Left lung (tissue), 10 donors: ENCODE data around the gene CLDN19. TPM values are rescaled to one million over a fixed set of nuclear protein-coding genes. Genes with fewer than 3 reads are reported as not detected.
"Not testable (repeated sequence)": the region's sequence is repeated elsewhere in the genome, so short reads cannot be mapped to it uniquely, and the experiment has no call there.

Experiments used
- ATAC-seq: fragments of 200-7000 bp; cut with Tn5 transposase; one replicate; pipeline ENCODE4 v1.9.1; 2020; ENCODE audit warnings: moderate library complexity
- DNase-seq, 4 donors: peaks; one replicate each; pipeline ENCODE4 v3.0.0-alpha.2; 2013 to 2020
- H3K27ac ChIP-seq, 2 donors: fragments of 200-600 bp; sonication (generic) in 1 of 2; one replicate each; pipeline versions ENCODE4 v1.5.0 to v1.8.0; 2020 to 2021
- H3K27me3 ChIP-seq, 2 donors: fragments of 200-600 bp; sonication (generic) in 1 of 2; one replicate each; pipeline versions ENCODE4 v1.5.0 to v1.8.0; 2020 to 2021
- H3K36me3 ChIP-seq, 2 donors: fragments of 200-600 bp; sonication (generic) in 1 of 2; one replicate each; pipeline versions ENCODE4 v1.5.0 to v1.8.0; 2020 to 2021
- H3K4me1 ChIP-seq, 2 donors: fragments of 200-600 bp; one replicate each; pipeline ENCODE4 v1.8.0; 2021
- H3K4me3 ChIP-seq, 2 donors: fragments of 200-600 bp; sonication (generic) in 1 of 2; one replicate each; pipeline versions ENCODE4 v1.5.0 to v1.8.0; 2020 to 2021; ENCODE audit warnings: mild to moderate bottlenecking in 1 of 2
- H3K9me3 ChIP-seq, 2 donors: fragments of 200-600 bp; sonication (generic) in 1 of 2; one replicate each; pipeline versions ENCODE4 v1.5.0 to v1.8.0; 2020 to 2021
- intact Hi-C, 2 donors: fragments of 100-400 bp; cut with DNase I; formaldehyde crosslinking; loops; one replicate each; pipeline versions ENCODE4 v1.11.2 to v1.14.2; 2022
- polyA plus RNA-seq, 6 donors: library from polyadenylated mRNA; unstranded; fragments of 120-200 nt; gene quantifications; one replicate each; pipeline ENCODE4 v1.2.1, GENCODE V29; 2013; ENCODE audit not compliant: insufficient read length in 6 of 6
- total RNA-seq, 2 donors: library from RNA; stranded (reverse); fragmentation: NEBNext Ultra II Directional; extraction: Animal tissue kit (Norgen Biotek cat#: 25700); gene quantifications; one replicate each; pipeline ENCODE4 v1.2.1, GENCODE V29; 2021
- TF ChIP-seq, protein P1 (sequence below), 2 donors: fragments of 200-600 bp; sonication (generic) in 1 of 2; IDR thresholded peaks; one replicate each; pipeline versions ENCODE4 v1.5.0 to v1.8.0; 2021; ENCODE audit warnings: antibody characterized with exemption in 2 of 2
- donor health status: DM: no; HTN: yes; CAD: no.
- donor health status: DM: no; HTN: no; CAD: no.

The CLDN19 gene
- total and polyA plus RNA-seq, 8 donors: 16.5 to 24.1 (median 21.0) TPM; not detected in 2

DNA sequence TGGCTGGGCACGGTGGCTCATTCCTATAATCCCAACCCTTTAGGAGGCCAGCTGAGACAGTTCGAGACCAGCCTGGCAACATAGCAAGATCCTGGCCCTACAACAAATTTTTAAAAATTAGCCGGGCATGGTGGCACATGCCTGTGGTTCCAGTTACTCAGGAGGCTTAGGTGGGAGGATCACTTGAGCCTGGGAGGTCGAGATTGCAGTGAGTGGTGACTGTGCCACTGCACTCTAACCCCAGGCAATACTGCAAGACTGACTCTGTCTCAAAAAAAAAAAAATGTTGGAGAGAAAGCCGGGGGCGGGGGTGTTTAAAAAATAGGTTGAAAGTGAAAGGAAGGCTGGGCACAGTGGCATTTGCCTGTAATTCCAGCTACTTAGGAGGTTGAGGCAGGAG is 16.5 kb downstream of the CLDN19 start:
- Histone ChIP-seq H3K27ac (no peak overlapping the region), H3K36me3 (no peaks in the 10 kb centered on the region), H3K4me3 (no peak overlapping the region), H3K4me1 (no peaks in the 10 kb centered on the region), H3K9me3 (no peaks in the 10 kb centered on the region), H3K27me3 (no peaks in the 10 kb centered on the region)
- intact Hi-C loops: no loop called here
- ATAC-seq (no peak), DNase-seq (no peak)
- TF ChIP-seq, protein P1, sequence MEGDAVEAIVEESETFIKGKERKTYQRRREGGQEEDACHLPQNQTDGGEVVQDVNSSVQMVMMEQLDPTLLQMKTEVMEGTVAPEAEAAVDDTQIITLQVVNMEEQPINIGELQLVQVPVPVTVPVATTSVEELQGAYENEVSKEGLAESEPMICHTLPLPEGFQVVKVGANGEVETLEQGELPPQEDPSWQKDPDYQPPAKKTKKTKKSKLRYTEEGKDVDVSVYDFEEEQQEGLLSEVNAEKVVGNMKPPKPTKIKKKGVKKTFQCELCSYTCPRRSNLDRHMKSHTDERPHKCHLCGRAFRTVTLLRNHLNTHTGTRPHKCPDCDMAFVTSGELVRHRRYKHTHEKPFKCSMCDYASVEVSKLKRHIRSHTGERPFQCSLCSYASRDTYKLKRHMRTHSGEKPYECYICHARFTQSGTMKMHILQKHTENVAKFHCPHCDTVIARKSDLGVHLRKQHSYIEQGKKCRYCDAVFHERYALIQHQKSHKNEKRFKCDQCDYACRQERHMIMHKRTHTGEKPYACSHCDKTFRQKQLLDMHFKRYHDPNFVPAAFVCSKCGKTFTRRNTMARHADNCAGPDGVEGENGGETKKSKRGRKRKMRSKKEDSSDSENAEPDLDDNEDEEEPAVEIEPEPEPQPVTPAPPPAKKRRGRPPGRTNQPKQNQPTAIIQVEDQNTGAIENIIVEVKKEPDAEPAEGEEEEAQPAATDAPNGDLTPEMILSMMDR (IDR thresholded peaks at IDR 0.05): no peak

DNA sequence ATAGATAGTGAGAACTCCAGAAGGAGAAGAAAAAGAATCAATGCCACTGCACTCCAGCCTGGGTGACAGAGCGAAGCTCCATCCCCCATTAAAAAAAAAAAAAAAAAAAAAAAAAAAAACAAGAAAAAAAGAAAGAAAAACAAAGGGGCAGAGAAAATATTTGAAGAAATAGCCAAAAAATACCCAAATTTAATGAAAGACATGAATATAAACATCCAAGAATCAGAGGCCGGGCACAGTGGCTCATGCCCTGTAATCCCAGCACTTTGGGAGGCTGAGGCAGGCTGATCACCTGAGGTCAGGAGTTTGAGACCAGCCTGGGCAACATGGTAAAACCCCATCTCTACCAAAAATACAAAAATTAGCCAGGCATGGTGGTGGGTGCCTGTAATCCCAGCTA is 17.6 kb downstream of the CLDN19 start:
- intact Hi-C loops, H3K4me1 ChIP-seq, H3K4me3 ChIP-seq, DNase-seq, H3K9me3 ChIP-seq, H3K27me3 ChIP-seq, ATAC-seq, H3K36me3 ChIP-seq, H3K27ac ChIP-seq: not testable (repeated sequence)

DNA sequence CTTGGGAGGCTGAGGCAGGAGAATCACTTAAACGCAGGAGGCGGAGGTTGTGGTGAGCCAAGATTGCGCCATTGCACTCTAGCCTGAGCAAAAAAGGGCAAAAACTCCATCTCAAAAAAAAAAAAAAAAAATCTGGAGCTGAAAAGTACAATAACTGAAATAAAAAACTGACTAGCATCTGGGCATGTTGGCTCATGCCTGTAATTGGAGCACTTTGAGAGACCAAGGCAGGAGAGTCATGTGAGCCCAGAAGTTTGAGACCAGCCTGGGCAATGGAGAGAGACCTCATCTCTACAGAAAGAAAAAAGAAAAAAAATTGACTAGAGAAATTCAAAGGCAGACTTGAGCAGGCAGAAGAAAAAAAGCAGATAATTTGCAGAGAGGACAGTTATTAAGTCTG is 18.1 kb downstream of the CLDN19 start:
- no peaks in the 10 kb centered on the region for H3K27me3 ChIP-seq
- intact Hi-C loops: no loop called here

DNA sequence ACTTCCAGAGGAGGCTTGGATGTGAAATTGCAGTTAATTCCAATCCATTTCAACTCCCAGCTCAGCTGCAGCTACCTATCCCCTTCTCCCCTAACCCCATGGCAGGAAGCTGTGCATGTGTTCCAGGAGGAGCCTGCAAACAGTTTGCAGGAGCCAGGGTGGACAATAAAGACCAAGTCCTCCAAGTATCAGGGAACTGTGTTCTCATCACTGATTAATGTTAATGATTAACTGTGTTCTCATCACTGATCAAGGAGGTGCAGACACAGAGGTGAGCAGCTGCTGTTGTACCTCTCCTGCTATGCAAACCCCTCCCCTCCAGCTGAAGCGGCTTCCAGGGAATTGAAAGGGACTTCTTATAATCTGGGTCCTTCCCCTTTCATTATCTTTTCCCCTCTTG is 19.2 kb downstream of the CLDN19 start:
- Histone ChIP-seq H3K4me1 (no peaks in the 10 kb centered on the region), H3K9me3 (no peaks in the 10 kb centered on the region), H3K27ac (no peak overlapping the region), H3K36me3 (peaks cover 0 to 13% of the 10 kb centered on the region in 2 donors), H3K27me3 (no peaks in the 10 kb centered on the region), H3K4me3 (no peak overlapping the region)
- intact Hi-C loops: no loop called here
- DNase-seq: no peak
- no peak for ATAC-seq
- TF ChIP-seq, protein P1 (IDR thresholded peaks at IDR 0.05): no peak

More for the DNA sequence above, 18.1 kb downstream of the CLDN19 start:
- TF ChIP-seq, protein P1 (IDR thresholded peaks at IDR 0.05): no peak
- H3K4me1 ChIP-seq: no peaks in the 10 kb centered on the region
- no peak overlapping the region for H3K4me3 ChIP-seq
- ATAC-seq (no peak), DNase-seq (no peak)
- peaks cover 0 to 11% of the 10 kb centered on the region in 2 donors for H3K36me3 ChIP-seq
- H3K9me3 ChIP-seq: no peaks in the 10 kb centered on the region
- H3K27ac ChIP-seq: no peak overlapping the region

DNA sequence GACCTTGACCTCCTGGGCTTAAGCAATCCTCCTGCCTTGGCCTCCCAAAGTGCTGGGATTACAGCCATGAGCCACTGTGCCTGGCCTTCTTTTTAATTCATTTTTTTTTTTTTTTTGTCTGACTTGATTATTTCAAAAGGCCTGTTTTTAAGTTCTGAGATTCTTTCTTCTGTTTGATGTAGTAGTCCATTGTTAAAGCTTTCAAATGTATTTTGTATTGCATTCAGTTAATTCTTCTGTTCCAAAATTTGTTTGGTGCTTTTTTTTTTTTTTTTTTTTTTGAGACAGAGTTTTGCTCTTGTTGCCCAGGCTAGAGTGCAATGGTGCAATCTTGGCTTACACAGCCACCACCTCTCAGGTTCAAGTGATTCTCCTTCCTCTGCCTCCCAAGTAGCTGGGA is 25.6 kb downstream of the CLDN19 start:
- not testable (repeated sequence) for ATAC-seq

DNA sequence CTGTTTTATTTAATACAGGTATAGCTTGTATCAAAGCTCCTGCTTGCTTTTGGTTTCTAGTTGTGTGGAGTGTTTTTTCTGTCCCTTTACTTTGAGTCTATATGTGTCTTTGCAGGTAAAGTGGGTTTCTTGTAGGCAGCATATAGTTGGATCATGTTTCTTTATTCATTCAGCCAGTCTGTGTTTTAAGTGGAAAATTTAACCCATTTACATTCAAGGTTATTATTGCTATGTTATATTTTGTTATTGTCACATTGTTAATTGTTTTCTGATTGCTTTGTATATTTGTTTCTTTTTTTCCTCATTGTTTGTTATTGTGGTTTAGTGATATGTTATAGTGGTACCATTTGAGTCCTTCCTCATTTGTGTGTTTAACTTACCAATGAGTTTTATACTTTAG is 26.7 kb downstream of the CLDN19 start:
- H3K4me3 ChIP-seq: no peak overlapping the region
- no peak overlapping the region for H3K27ac ChIP-seq
- H3K27me3 ChIP-seq: no peaks in the 10 kb centered on the region
- TF ChIP-seq, protein P1 (IDR thresholded peaks at IDR 0.05): no peak
- H3K36me3 ChIP-seq: peaks cover 0 to 64% of the 10 kb centered on the region in 2 donors
- peaks cover 0 to 18% of the 10 kb centered on the region in 2 donors for H3K9me3 ChIP-seq
- intact Hi-C loops: no loop called here
- ATAC-seq (no peak), DNase-seq (no peak)
- no peaks in the 10 kb centered on the region for H3K4me1 ChIP-seq

More for the DNA sequence above, 25.6 kb downstream of the CLDN19 start:
- peaks cover 0 to 18% of the 10 kb centered on the region in 2 donors for H3K9me3 ChIP-seq
- peaks cover 0 to 57% of the 10 kb centered on the region in 2 donors for H3K36me3 ChIP-seq
- H3K27ac ChIP-seq, H3K4me3 ChIP-seq, H3K27me3 ChIP-seq, intact Hi-C loops, DNase-seq, H3K4me1 ChIP-seq: not testable (repeated sequence)

DNA sequence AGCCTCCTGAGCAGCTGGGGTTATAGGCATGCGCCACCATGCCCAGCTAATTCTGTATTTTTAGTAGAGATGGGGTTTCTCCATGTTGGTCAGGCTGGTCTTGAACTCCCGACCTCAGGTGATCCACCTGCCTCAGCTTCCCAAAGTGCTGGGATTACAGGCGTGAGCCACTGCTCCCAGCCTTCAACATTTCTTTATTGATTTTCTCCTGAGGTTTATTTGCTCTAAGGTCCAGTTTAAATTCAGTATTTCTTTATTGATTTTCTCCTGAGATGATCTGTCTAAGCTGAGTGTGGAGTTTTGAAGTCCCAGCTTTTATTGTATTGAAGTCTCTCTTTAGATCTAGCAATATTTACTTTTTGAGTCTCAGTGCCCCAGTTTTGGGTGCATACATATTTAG is 27.2 kb downstream of the CLDN19 start:
- intact Hi-C loops, H3K4me1 ChIP-seq, H3K27ac ChIP-seq, H3K27me3 ChIP-seq, ATAC-seq, H3K4me3 ChIP-seq, DNase-seq: not testable (repeated sequence)
- Histone ChIP-seq H3K36me3 (peaks cover 0 to 64% of the 10 kb centered on the region in 2 donors), H3K9me3 (peaks cover 0 to 18% of the 10 kb centered on the region in 2 donors)
